ENCODE results near the gene CCDC30. TPM values are rescaled to one million over a fixed set of nuclear protein-coding genes. Genes with fewer than 3 reads are reported as not detected.

The CCDC30 gene
- polyA plus RNA-seq, 3 donors = 0.95 to 1.5 (median 1.2) TPM

DNA sequence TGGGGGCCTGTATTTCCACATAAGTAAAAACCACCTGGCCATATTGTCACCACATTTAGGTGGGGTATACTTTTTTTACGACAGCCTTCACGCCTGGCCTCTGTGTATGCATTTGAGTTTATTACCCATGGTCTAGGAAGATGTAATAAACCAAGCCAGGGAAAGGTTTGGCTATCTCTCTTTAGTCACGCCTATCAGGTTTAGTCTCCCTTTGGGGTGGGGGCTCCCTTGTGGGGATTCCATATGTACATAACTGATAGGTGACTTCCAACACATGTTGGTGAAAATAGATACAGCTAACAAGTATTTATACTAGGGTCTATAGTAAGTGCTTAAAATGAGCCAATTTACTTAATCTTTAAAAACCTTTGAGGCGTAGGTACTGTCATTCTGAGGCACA lies 223.3 kb downstream of the CCDC30 start:
- H3K4me1 Mint-ChIP-seq = peaks cover 57% of the 10 kb centered on the region
- intact Hi-C loops (cut with micrococcal nuclease) = loop anchor here (5.0 to 10.0 kb wide), 3 partner anchors 81 to 352 kb away; partner anchors contain the start of genes C1orf50 (in 1 of the 2), FOXJ3 (in 1 of the 2), P3H1 (in 1 of the 2) and ZNF691 (in 1 of the 2)
- peaks cover 90% of the 10 kb centered on the region for H3K79me2 ChIP-seq (ENCODE audit: insufficient read depth, low read length)
- H3K4me3 ChIP-seq (replicated peaks in 1 of 3; ENCODE audit: low read depth in 2 of 3, low read length in 3 of 3) = no peak overlapping the region
- H3K27me3 ChIP-seq (ENCODE audit: control insufficient read depth in 2 of 2, insufficient read depth in 2 of 2, low read length in 2 of 2) = no peaks in the 10 kb centered on the region
- H3K9ac ChIP-seq (ENCODE audit: insufficient read depth, low read length, poor library complexity, severe bottlenecking) = no peak overlapping the region
- H3K36me3 ChIP-seq (replicated peaks in 1 of 2; ENCODE audit: control insufficient read depth in 1 of 2, insufficient read depth in 2 of 2, low read length in 2 of 2) = peaks cover 19 to 51% of the 10 kb centered on the region in 2 donors
- H3K4me1 ChIP-seq (ENCODE audit: control insufficient read depth in 1 of 2, insufficient read depth in 2 of 2, low read length in 2 of 2) = peaks cover 24 to 40% of the 10 kb centered on the region in 2 donors
- TF ChIP-seq, protein P1, sequence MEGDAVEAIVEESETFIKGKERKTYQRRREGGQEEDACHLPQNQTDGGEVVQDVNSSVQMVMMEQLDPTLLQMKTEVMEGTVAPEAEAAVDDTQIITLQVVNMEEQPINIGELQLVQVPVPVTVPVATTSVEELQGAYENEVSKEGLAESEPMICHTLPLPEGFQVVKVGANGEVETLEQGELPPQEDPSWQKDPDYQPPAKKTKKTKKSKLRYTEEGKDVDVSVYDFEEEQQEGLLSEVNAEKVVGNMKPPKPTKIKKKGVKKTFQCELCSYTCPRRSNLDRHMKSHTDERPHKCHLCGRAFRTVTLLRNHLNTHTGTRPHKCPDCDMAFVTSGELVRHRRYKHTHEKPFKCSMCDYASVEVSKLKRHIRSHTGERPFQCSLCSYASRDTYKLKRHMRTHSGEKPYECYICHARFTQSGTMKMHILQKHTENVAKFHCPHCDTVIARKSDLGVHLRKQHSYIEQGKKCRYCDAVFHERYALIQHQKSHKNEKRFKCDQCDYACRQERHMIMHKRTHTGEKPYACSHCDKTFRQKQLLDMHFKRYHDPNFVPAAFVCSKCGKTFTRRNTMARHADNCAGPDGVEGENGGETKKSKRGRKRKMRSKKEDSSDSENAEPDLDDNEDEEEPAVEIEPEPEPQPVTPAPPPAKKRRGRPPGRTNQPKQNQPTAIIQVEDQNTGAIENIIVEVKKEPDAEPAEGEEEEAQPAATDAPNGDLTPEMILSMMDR (IDR thresholded peaks at IDR 0.05) = no peak
- peaks cover 85% of the 10 kb centered on the region for H4K20me1 ChIP-seq (ENCODE audit: insufficient read depth, low read length)
- H3K9me3 Mint-ChIP-seq = no peaks in the 10 kb centered on the region
- no peaks in the 10 kb centered on the region for H3K27me3 Mint-ChIP-seq (ENCODE audit: low read depth in 3 of 3)
- H3K27ac ChIP-seq (ENCODE audit: low read depth in 1 of 2, low read length in 2 of 2) = peak overlapping the region in 1 of 2 donors; percentile 50
- peak overlapping the region in 1 of 7 donors; percentile 74 for H3K27ac Mint-ChIP-seq
- no peaks in the 10 kb centered on the region for H3K9me3 ChIP-seq (replicated peaks in 1 of 2; ENCODE audit: control insufficient read depth in 1 of 2, insufficient read depth in 1 of 2, low read length in 2 of 2)
- H3K4me2 ChIP-seq (replicated peaks; ENCODE audit: extremely low read depth, low read length, poor library complexity, severe bottlenecking) = no peak overlapping the region
- no CpG with 5 or more reads among the region's 4 CpGs for WGBS (ENCODE audit: insufficient coverage)
- no peak for DNase-seq
- H2AFZ ChIP-seq (ENCODE audit: insufficient read depth, low read depth, low read length, poor library complexity, severe bottlenecking) = no peak overlapping the region
- H3K4me3 Mint-ChIP-seq = no peak overlapping the region
- H3K36me3 Mint-ChIP-seq = peaks cover 41 to 52% of the 10 kb centered on the region in 2 donors

DNA sequence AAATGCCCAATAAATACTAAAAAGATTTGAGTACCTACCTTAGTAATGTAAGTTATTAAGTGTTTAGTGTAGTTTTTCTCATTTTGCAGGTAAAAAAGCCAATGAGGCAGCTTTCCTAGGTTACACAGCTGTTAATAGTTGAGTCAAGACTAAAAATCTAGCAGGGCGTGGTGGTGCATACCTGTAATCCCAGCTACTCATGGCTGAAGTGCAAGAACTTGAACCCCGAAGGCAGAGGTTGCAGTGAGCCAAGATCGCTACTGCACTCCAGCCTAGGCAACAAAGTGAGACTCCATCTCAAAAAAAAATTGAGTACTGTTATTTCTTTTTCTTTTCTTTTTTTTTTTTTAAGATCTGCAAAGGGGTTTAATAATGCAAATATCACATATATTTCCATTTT lies 226.8 kb downstream of the CCDC30 start:
- WGBS (ENCODE audit: insufficient coverage) = 100% methylated on average over 1 of the region's 3 CpGs
- no peak for DNase-seq
- Mint-ChIP-seq H3K27me3 (ENCODE audit: low read depth in 3 of 3) (no peaks in the 10 kb centered on the region), H3K27ac (no peak overlapping the region), H3K4me1 (peaks cover 46% of the 10 kb centered on the region), H3K9me3 (no peaks in the 10 kb centered on the region), H3K36me3 (peaks cover 51 to 66% of the 10 kb centered on the region in 2 donors), H3K4me3 (no peak overlapping the region)
- Histone ChIP-seq H3K27me3 (ENCODE audit: control insufficient read depth in 2 of 2, insufficient read depth in 2 of 2, low read length in 2 of 2) (no peaks in the 10 kb centered on the region), H3K9me3 (replicated peaks in 1 of 2; ENCODE audit: control insufficient read depth in 1 of 2, insufficient read depth in 1 of 2, low read length in 2 of 2) (no peaks in the 10 kb centered on the region), H3K79me2 (ENCODE audit: insufficient read depth, low read length) (peaks cover 100% of the 10 kb centered on the region), H3K9ac (ENCODE audit: insufficient read depth, low read length, poor library complexity, severe bottlenecking) (no peak overlapping the region), H4K20me1 (ENCODE audit: insufficient read depth, low read length) (peaks cover 100% of the 10 kb centered on the region), H3K4me2 (replicated peaks; ENCODE audit: extremely low read depth, low read length, poor library complexity, severe bottlenecking) (no peak overlapping the region), H3K36me3 (replicated peaks in 1 of 2; ENCODE audit: control insufficient read depth in 1 of 2, insufficient read depth in 2 of 2, low read length in 2 of 2) (peaks cover 42 to 67% of the 10 kb centered on the region in 2 donors), H3K4me1 (ENCODE audit: control insufficient read depth in 1 of 2, insufficient read depth in 2 of 2, low read length in 2 of 2) (peaks cover 4 to 16% of the 10 kb centered on the region in 2 donors), H2AFZ (ENCODE audit: insufficient read depth, low read depth, low read length, poor library complexity, severe bottlenecking) (no peak overlapping the region), H3K4me3 (replicated peaks in 1 of 3; ENCODE audit: low read depth in 2 of 3, low read length in 3 of 3) (no peak overlapping the region), H3K27ac (ENCODE audit: low read depth in 1 of 2, low read length in 2 of 2) (no peak overlapping the region)
- intact Hi-C loops (cut with micrococcal nuclease) = loop anchor here (5.0 to 10.0 kb wide), 3 partner anchors 77 to 355 kb away; partner anchors contain the start of genes C1orf50 (in 1 of the 2), FOXJ3 (in 1 of the 2), P3H1 (in 1 of the 2) and ZNF691 (in 1 of the 2)
- TF ChIP-seq, protein P1 (IDR thresholded peaks at IDR 0.05) = no peak
